GM23338 (cell line): Measurements from ENCODE around the gene NUDC. TPM values are rescaled to one million over a fixed set of nuclear protein-coding genes. Genes with fewer than 3 reads are reported as not detected.
A peak's percentile ranks its signal among the peaks of the same experiment; 100 is the strongest.
"Not testable (repeated sequence)": the region's sequence is repeated elsewhere in the genome, so short reads cannot be mapped to it uniquely, and the experiment has no call there.

Experiments
- ATAC-seq: fragments of 200-7000 bp; cut with Tn5 transposase; 3 replicates; pipeline ENCODE4 v1.9.1; 2020
- DNase-seq: peaks from one replicate; pipeline ENCODE4 v3.0.0-alpha.2; 2015; ENCODE audit warnings: low spot score
- H2AFZ ChIP-seq: fragments of 200-600 bp; sonication (generic); 2 replicates; pipeline ENCODE4 v1.8.0; 2016; ENCODE audit warnings: antibody characterized with exemption, mild to moderate bottlenecking, moderate library complexity
- H3F3A ChIP-seq: fragments of 200-600 bp; sonication (generic); replicated peaks from 2 replicates; pipeline ENCODE4 v1.8.0; 2017; ENCODE audit warnings: antibody characterized with exemption, mixed run types, low read depth
- H3K27ac ChIP-seq: fragments of 200-600 bp; sonication (generic); 2 replicates; pipeline ENCODE4 v1.6.1; 2016; ENCODE audit warnings: low read depth
- H3K27me3 ChIP-seq: fragments of 200-600 bp; sonication (generic); 2 replicates; pipeline ENCODE4 v1.8.0; 2016; ENCODE audit warnings: mild to moderate bottlenecking, mixed run types, moderate library complexity; ENCODE audit not compliant: insufficient read depth
- H3K36me3 ChIP-seq: fragments of 200-600 bp; sonication (generic); 2 replicates; pipeline ENCODE4 v1.8.0; 2016; ENCODE audit warnings: mild to moderate bottlenecking; ENCODE audit not compliant: insufficient read depth
- H3K4me1 ChIP-seq: fragments of 200-600 bp; sonication (generic); 2 replicates; pipeline ENCODE4 v1.8.0; 2016; ENCODE audit warnings: mild to moderate bottlenecking, moderate library complexity; ENCODE audit not compliant: insufficient read depth
- H3K4me2 ChIP-seq: fragments of 200-600 bp; sonication (generic); 2 replicates; pipeline ENCODE4 v1.7.1; 2017; ENCODE audit warnings: mixed run types
- H3K4me3 ChIP-seq: fragments of 200-600 bp; sonication (generic); 2 replicates; pipeline ENCODE4 v1.6.1; 2016; ENCODE audit warnings: mixed run types
- H3K79me2 ChIP-seq: fragments of 200-600 bp; sonication (generic); replicated peaks from 2 replicates; pipeline ENCODE4 v1.8.0; 2017; ENCODE audit warnings: mild to moderate bottlenecking; ENCODE audit not compliant: insufficient read depth
- H3K9me2 ChIP-seq: fragments of 200-600 bp; sonication (generic); 2 replicates; pipeline ENCODE4 v1.8.0; 2017; ENCODE audit not compliant: insufficient read depth
- H4K20me1 ChIP-seq: fragments of 200-600 bp; sonication (generic); replicated peaks from 2 replicates; pipeline ENCODE4 v1.8.0; 2017; ENCODE audit warnings: mild to moderate bottlenecking; ENCODE audit not compliant: insufficient read depth
- H3K27ac Mint-ChIP-seq: 2 replicates; pipeline ENCODE4 v1.8.0; 2020; ENCODE audit warnings: inconsistent platforms, mild to moderate bottlenecking, moderate library complexity, mixed read lengths
- H3K27me3 Mint-ChIP-seq: 3 replicates; pipeline ENCODE4 v1.8.0; 2022; ENCODE audit warnings: low read depth, mild to moderate bottlenecking, moderate library complexity, mixed read lengths, inconsistent platforms; ENCODE audit not compliant: insufficient read depth, poor library complexity
- H3K36me3 Mint-ChIP-seq: 3 replicates; pipeline ENCODE4 v1.8.0; 2021; ENCODE audit warnings: low read depth, mild to moderate bottlenecking, inconsistent platforms, moderate library complexity, mixed read lengths
- H3K4me1 Mint-ChIP-seq: 3 replicates; pipeline ENCODE4 v1.8.0; 2020; ENCODE audit warnings: mild to moderate bottlenecking, inconsistent platforms, mixed read lengths
- H3K4me3 Mint-ChIP-seq: 3 replicates; pipeline ENCODE4 v1.8.0; 2021; ENCODE audit warnings: moderate library complexity, mild to moderate bottlenecking, inconsistent platforms, mixed read lengths
- H3K9me3 Mint-ChIP-seq: 3 replicates; pipeline ENCODE4 v1.8.0; 2020; ENCODE audit warnings: moderate library complexity, mild to moderate bottlenecking, inconsistent platforms, mixed read lengths
- CREB1 ChIP-seq: fragments of 250-450 bp; sonication (Bioruptor Pico); IDR thresholded peaks from 2 replicates; pipeline ENCODE4 v1.5.0; 2020; ENCODE audit warnings: low read depth, mild to moderate bottlenecking, moderate library complexity
- ETS1 ChIP-seq: IDR thresholded peaks from 2 replicates; pipeline ENCODE4 v1.6.1; 2016; ENCODE audit warnings: antibody characterized with exemption
- EZH2 ChIP-seq: fragments of 200-600 bp; sonication (generic); IDR thresholded peaks from one replicate; pipeline ENCODE4 v1.8.0; 2017; ENCODE audit warnings: antibody characterized with exemption, mild to moderate bottlenecking, low read depth; ENCODE audit not compliant: unreplicated experiment
- JUNB ChIP-seq: IDR thresholded peaks from one replicate; pipeline ENCODE4 v1.6.1; 2016; ENCODE audit warnings: antibody characterized with exemption; ENCODE audit not compliant: unreplicated experiment
- NANOG ChIP-seq: IDR thresholded peaks from 2 replicates; pipeline ENCODE4 v1.6.1; 2016; ENCODE audit warnings: antibody characterized with exemption, borderline replicate concordance
- POLR2AphosphoS5 ChIP-seq: IDR thresholded peaks from 2 replicates; pipeline ENCODE4 v1.6.1; 2016; ENCODE audit warnings: antibody characterized with exemption, low read depth
- ZNF331 ChIP-seq: fragments of 250-450 bp; sonication (Bioruptor Pico); IDR thresholded peaks from 2 replicates; pipeline ENCODE4 v1.5.0; 2020; ENCODE audit warnings: low read depth, mild to moderate bottlenecking, moderate library complexity
- long read RNA-seq: library from polyadenylated mRNA; unstranded; transcript quantifications from one replicate; pipeline ENCODE4 v2.0.0, GENCODE V29; 2020; ENCODE audit not compliant: unreplicated experiment
- polyA plus RNA-seq: library from polyadenylated mRNA; unstranded; fragments of >200 nt; fragmentation: Nextera tagmentation; extraction: Ambion mirVana; gene quantifications from 2 replicates; pipeline ENCODE4 v1.2.1, GENCODE V29; 2016
- total RNA-seq: library from RNA; depleted of rRNA; stranded (reverse); fragments of >200 nt; shearing (Covaris generic); gene quantifications from 2 replicates; pipeline ENCODE4 v1.2.3, GENCODE V29; 2014; rRNA removed

NUDC gene
- total RNA-seq (84.3 and 96.2 TPM in 2 replicates), polyA plus RNA-seq (206 and 224 TPM in 2 replicates)
- long read RNA-seq, transcript NUDC-204 (2 exons, 607 nt): minor isoform, 47 of 502 reads
- long read RNA-seq, transcript NUDC-201 (9 exons, 1,800 nt): major isoform, 416 of 502 reads
- long read RNA-seq, partial matches to known transcripts: 5 of 502 reads
- long read RNA-seq, other reads (novel, unspliced or antisense): 34 of 502 reads

- no peak for TF ChIP-seq ZNF331
- TF ChIP-seq POLR2AphosphoS5: peak; percentile 93
- TF ChIP-seq JUNB: no peak
- no peak for TF ChIP-seq NANOG
- TF ChIP-seq EZH2: no peak
- TF ChIP-seq CREB1 (CRISPR knock-in tag): peak; percentile 62
- peak; percentile 71 for TF ChIP-seq ETS1
- peaks cover 19% of the 10 kb centered on the region; the same call in 1 of the 2 replicates for H3F3A ChIP-seq
- peak within 1 kb of the TSS; percentile 93 for H3K4me3 ChIP-seq
- peak within 1 kb of the TSS; percentile 97 for H3K4me2 ChIP-seq
- peak within 1 kb of the TSS; percentile 93 for H3K4me3 Mint-ChIP-seq
- H3K27me3 ChIP-seq: no peaks in the 10 kb centered on the region
- H2AFZ ChIP-seq: peak within 1 kb of the TSS; percentile 96
- DNase-seq: peak; percentile 99
- H3K9me3 Mint-ChIP-seq: no peaks in the 10 kb centered on the region
- H3K27ac Mint-ChIP-seq: peak within 1 kb of the TSS; percentile 98
- peaks cover 23% of the 10 kb centered on the region; the same call in 1 of the 2 replicates for H4K20me1 ChIP-seq
- peak; percentile 97 for ATAC-seq
- peaks cover 13% of the 10 kb centered on the region for H3K27me3 Mint-ChIP-seq
- H3K27ac ChIP-seq: peak within 1 kb of the TSS; percentile 43
- H3K9me2 ChIP-seq: no peaks in the 10 kb centered on the region
- H3K36me3 Mint-ChIP-seq: peaks cover 40% of the 10 kb centered on the region
- peaks cover 30% of the 10 kb centered on the region for H3K36me3 ChIP-seq
- H3K4me1 ChIP-seq: peaks cover 12% of the 10 kb centered on the region
- H3K79me2 ChIP-seq: peaks cover 48% of the 10 kb centered on the region
- peaks cover 18% of the 10 kb centered on the region for H3K4me1 Mint-ChIP-seq
Observed at GRCh38 chr1:26921540-26922430, at the start of gene NUDC. Gene NUDC (plus strand): TSS chr1:26921743. CDS start chr1:26921849, 106 bp downstream.

- H4K20me1 ChIP-seq, H3K27me3 Mint-ChIP-seq, H3K27ac Mint-ChIP-seq, H3K36me3 ChIP-seq, H3K9me2 ChIP-seq, H3K9me3 Mint-ChIP-seq, H3F3A ChIP-seq, DNase-seq, H3K4me3 Mint-ChIP-seq, H3K27me3 ChIP-seq, H3K4me2 ChIP-seq, ATAC-seq, H2AFZ ChIP-seq, H3K4me1 ChIP-seq, H3K4me1 Mint-ChIP-seq, H3K27ac ChIP-seq, H3K36me3 Mint-ChIP-seq, H3K79me2 ChIP-seq, H3K4me3 ChIP-seq: not testable (repeated sequence)
Observed at GRCh38 chr1:26873097-26873496, 48.4 kb upstream of the NUDC start.
